ENCODE data around the gene UBE2S.

Gene UBE2S

GRCh38 chr19:55382522-55383054 is 25.0 kb downstream of the UBE2S start:
- DNase-seq: no peak

DNA sequence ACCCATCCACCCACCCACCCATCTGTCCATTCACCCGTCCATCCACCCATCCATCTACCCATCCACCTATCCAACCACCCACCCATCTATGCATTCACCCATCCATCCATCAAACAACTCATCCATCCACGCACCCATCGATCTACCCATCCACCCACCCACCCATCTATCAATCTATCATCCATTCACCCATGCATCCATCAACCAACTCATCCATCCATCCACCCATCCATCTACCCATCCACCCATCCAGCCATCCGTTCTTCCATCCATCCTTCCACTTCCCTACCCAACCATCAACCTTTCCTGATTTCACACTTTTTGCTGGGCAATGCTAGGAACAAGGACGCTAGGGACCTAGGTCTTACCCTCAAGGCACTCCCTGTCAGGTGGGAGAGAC is 25.6 kb downstream of the UBE2S start:
- DNase-seq: no peak

GRCh38 chr19:55379174-55379573 is 28.4 kb downstream of the UBE2S start:
- no peak for DNase-seq

- DNase-seq: no peak
These were observed 30.0 kb downstream of the UBE2S start for GRCh38 chr19:55377356-55378131.

- DNase-seq: no peak
These were observed 31.2 kb downstream of the UBE2S start, which contains the start of gene TMEM190 for GRCh38 chr19:55376241-55376933. Gene TMEM190, plus strand, starts transcription at chr19:55376826. Its CDS starts 28 bp downstream, at chr19:55376854.

DNA sequence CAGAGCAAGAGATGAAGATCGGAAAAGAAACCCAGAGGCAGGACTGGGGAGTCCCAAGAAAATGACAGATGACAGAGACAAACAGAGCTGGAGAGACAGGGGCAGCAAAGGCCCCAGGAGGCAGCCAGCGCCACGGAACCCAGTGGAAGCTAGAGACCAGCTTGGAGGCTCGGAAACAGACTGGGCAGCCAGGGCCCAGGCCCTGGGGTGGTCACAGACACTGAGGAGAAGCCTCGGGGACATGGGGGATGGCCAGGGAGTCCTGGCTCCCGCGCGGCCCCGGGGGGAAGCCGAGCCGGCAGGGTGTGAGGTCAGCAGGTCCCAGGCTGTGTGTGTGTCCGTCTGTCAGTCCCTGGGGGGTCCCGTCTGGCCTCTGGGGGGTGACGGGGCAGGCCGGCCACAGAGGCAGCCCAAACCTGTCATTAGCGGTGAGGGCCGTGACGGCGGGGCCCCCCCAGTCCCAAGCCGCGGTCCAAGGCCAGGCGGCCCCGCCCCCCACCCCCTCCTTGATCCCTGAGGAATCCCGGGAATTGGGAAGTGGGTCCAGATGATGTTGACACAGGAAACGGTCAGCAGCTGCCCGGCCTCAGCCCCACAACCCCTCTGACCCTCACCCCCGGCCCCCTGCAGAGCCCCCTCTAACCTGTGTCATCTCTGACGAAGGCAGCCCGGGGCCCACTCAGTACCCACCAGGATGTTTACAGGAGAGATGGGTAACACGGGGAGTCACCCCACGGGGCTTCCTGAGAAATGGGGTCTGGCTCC is 33.4 kb downstream of the UBE2S start:
- no peak for DNase-seq

DNA sequence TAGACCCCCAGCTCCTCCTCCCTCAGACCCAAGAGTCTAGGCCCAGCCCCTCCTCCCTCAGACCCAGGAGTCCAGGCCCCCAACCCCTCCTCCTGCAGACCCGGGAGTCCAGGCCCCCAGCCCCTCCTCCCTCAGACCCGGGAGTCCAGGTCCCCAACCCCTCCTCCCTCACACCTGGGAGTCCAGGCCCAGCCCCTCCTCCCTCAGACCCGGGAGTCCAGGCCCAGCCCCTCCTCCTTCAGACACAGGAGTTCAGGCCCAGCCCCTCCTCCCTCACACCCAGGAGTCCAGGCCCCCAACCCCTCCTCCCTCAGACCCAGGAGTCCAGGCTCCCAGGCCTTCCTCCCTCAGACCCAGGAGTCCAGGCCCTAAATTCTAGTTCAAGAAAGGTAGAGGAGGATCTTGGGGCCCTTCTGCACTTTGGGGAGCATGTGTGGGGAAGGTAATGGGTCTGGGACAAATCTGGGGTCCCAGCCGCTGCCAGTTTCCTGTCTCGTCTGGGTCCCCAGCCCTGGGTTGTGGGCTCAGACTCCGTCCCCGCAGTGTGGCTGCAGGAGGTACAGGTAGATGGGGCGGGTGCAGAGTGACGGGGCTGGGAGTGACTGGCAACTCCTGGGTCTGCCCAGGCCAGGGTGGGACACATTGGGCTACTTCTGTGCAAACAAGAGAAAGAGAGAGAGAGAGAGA is 34.1 kb downstream of the UBE2S start:
- no peak for DNase-seq

DNA sequence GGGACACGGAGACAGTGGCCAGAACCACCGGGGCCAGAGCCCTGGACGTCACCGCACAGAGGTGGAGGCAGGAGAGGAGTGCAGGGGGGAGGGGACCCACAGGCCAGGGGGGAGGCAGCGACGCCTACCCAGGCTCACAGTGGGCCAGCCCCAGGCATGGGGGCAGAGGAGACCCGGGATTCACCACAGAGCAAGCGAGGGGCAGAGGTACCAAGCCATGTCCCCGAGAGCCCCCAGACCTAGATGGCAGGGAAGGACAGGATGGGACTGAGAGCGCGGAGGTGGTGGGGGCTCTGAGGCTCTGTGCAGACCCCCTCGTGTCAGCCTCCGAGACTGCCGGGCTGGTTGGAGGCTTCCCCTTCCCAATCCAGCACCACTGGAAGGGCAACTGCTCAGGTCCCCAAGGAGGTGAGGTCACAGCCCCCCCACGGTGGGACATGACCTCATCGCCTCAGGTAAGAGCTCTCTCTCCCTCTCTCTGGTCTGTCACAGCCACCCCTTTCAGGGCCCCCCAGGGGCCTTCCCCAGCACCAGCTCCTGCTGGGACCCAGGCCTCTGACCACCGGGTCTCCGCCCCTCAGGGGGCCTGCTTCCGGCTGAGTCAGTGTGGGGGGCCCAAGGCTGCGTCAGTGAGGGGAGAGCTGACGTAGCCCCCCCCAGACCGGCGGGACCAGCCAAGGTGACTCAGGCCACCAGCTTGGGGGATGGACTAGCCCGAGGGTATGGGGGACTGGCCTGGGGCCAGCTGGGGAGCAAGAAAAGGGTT is 35.1 kb downstream of the UBE2S start:
- DNase-seq: peak; percentile 60

DNA sequence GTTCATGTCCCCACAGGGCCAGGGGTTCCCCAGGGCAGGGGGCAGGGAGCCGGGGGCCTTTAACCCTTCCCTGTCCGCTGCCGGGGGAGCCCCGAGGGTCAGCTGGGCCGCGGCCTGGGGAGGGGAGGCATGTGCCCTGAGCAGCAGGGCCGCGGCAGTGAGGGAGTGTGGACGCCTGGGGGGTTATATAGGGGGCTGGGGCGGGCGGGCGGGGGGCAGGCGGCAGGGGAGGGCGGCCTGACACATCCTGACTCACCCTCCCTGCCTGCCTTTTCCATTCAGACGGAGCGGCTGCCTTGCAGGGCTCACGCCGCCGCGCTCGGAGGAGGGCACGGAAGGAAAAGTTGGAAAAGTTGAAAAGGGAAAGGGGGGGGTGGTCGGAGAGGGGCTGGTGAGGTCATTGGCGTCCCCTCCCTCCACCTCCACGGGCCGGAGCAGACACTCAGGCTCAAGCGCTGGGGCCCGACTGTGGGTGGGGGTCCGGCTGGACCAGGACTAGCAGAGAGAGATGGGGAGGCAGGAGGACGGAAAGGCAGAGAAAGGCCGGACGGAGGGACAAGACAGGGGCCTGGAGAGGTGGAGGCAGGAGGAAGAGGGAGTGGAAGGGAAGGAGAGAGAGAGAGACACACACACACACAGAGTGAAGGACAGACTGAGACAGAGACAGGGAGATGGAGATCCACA is 37.1 kb downstream of the UBE2S start, which contains the start of gene IL11:
IL11 (minus strand) TSS at position 159 of the 684 bp plus-strand sequence; CDS start at position 6, 153 bp downstream.
- DNase-seq: no peak

DNA sequence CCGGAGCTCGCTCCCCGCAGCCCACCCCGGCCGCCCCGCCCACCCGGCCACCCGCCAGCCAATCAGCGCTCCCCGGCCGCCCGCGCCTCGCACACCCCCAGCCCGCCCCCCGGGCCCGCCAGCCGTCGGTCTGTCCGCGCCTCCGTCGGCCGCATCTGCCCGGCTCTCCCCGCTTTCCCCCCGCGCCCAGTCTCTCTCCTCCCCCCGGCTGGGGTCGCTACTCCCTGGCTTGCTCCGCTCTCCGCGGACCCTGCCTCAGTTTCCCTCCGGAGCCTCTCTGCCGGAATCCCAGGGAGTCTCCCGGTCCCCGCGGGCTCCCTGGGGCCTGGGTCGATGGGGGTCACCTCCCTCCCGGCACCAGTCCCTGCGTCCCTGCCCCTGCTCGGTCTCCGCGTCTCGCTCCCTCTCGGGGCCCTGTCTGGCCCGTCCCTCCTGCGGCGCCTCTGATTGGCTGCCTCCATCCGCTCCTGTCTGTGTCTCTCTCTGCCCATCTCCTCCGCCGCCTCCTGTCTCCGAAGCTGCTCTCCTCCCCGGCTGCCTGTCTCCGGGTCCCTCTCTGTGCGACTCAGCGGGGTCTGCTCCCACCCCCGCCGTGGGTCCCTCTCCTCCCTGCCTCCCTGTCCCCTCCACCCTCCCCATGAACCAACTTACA is 37.8 kb downstream of the UBE2S start:
- peak; percentile 71 for DNase-seq

DNA sequence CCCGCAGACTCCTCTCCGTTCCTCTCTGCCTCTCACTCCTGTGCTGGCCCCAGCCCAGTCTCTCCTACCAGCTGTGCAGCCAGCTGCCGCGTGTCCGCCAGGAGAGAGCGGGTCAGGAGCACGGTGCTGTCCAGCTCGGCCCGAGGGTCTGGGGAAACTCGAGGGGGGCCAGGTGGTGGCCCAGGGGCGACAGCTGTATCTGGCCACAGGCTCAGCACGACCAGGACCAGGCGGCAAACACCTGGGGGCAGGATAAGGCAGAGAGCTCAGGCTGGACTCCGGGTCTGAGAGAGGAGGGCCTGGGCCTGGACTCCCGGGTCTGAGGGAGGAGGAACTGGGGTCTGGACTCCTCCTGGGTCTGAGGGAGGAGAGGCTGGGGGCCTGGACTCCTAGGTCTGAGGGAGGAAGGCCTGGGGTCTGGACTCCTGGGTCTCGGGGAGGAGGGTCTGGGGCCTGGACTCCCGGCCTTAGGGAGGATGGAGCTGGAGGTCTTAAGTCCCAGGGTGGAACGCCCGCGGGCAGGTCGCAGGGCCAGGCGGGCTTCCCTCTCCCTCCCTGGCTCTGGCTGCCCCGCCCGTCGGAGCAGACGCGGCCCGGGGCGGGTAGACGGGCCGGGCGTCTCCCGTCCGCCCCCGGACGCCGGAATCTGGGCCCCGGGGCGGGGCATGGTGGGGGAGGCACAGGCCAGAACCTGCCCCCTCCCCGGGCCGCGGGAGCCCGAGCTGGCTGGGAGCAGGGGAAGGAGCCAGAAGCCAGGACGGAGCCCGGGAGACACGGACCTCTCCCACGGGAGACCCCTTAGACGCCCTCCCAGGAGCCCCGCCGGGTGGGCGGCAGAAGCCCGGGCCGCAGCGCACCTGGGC is 38.7 kb downstream of the UBE2S start:
- peak; percentile 68 for DNase-seq

GRCh38 chr19:55368106-55368505 is 39.5 kb downstream of the UBE2S start:
- DNase-seq: no peak

DNA sequence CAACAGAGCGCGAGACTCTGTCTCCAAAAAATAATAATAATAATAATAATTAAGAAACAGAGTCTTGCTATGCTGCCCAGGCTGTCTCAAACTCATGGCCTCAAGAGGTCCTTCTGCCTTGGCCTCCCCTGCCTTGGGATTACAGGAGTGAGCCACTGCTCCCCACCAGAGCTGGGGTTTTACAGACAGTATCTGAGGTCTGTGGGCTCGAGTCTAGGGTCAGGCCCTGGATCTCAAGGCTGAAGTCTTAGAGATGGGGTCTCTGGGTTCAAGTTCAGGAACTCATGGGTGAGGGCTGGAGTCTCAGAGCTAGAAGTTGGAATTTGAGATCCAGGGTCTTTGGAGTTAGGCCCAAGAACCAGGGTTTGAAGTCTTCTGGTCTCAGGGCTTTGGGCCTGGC is 40.8 kb downstream of the UBE2S start:
- no peak for DNase-seq

GRCh38 chr19:55365964-55366363 is 41.6 kb downstream of the UBE2S start:
- DNase-seq: no peak

DNA sequence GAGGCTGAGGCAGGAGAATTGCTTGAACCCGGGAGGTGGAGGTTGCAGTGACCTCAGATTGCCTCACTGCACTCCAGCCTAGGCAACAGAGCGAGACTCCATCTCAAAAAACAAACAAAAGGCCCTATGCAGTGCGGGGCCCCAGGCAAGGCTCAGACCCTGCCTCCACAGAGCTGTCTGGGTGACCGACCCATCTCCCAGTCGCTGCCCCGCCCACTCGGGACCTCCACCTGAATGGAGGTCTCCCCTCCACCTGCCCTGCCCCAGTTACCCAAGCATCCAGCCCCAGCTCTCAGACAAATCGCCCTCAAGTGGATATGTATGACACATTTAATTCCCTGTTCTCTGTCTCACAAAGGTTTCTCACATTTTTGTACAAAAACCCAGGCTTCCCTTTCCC is 42.3 kb downstream of the UBE2S start:
- DNase-seq: no peak

DNA sequence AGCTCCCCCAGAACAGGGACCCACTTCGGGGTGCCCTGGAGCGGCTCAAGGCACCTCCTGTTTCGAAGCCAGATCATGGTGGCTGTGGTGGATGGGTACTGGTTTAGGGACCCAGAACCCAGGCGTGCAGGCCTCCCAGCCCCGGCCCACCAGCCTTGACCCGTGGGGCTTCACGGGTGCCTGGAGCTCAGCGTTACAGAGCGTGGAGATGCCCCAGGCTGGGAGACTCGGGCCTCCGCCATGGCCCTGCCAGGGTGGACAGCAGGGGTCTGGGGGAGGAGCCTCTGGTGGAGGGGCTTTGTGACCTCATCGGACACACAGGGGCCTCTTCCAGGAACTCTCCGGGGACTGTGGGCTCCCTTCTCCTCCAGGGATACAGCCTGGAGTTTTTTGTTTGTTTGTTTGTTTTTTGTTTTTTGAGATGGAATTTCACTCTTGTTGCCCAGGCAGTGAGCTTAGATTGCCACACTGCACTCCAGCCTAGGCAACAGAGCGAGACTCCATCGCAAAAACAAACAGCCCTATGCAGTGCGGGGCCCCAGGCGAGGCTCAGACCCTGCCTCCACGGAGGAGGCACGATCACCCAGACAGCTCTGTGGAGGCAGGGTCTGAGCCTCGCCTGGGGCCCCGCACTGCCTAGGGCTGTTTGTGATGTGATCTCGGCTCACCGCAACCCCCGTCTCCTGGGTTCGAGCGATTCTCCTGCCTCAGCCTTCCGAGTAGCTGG is 44.4 kb downstream of the UBE2S start, which contains the start of gene GARIN5B:
GARIN5B (minus strand) TSS at position 271 of the 727 bp plus-strand sequence; CDS start at position 77, 194 bp downstream.
- DNase-seq: no peak

DNA sequence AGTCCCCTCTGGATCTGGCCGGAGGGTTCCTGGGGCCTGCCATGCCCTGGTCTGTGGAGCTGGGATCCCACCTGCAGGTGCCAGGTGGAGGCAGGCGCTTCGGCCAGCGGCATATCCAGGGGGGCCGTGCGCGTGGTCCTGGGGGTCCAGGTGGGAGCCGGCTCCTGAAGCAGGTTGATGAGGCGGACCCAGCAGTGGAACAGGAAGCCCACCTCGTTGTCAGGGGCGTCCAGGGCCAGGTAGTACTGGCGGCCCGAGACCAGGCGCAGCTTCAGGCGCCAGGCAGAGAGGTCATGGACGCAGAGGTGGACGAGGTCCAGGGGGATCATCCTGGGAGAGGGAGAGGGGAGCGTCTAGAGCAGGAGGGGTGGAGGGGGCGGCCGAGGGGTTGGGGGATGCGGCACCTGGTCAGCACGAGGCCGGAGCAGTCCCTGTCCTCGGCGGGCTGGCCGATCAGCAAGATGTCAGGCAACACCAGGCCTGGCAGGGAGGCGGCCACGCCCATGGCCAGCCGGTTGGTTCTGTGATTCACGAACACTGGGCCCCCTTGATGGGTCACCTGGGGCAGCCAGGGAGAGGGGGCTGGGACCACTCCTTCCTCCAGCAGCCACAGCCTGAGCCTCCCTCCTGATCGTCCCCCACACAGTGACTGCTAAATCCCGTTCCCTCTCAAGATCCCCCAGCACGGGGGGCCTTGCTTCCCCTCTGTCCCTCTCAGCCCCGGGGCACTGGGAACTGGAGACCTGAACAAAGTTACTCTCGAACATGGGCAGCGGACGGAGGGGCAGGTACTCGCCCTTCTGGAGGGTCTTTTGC is 45.2 kb downstream of the UBE2S start:
- no peak for DNase-seq

GRCh38 chr19:55360902-55361301 is 46.7 kb downstream of the UBE2S start:
- DNase-seq: no peak
